ENCODE results near the gene CCDC188.

CCDC188 gene

DNA sequence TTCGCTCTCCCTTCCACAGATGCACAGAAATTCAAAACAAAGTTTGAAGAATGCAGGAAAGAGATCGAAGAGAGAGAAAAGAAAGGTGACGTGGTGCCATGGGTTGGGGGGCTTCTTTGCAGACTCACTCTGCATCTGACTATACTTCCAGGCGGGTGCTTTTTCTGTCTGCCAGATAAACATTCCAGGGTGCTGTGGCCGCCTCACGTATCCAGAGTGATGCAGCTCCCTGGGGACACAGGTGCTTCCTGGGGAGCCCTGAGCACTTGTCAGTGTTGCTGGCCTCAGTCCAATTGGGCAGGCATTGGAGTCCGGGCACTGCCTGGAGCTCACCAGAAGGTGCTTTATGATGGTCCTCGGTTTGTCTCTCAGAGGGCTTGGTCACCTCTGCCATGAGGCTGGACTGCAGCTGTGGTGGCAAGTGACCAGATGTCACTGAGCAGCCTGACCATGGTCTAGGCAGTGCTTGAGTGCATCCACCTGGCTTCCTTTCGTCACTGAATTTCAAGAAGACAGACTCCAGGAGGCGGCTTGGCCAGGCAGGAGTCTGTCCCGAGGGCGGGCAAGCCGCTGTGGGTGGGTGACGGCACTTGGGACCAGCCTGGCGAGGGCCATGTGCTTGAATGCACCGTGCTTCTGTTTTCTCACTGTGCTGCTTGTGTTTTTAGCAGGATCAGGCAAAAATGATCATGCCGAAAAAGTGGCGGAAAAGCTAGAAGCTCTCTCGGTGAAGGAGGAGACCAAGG, 24.4 kb downstream of the CCDC188 start:
- Histone ChIP-seq H3K27me3 (ENCODE audit: insufficient read depth, low read length, poor library complexity) (no peaks in the 10 kb centered on the region), H3K4me2 (ENCODE audit: insufficient read depth, low read length) (no peak overlapping the region), H3K9me3 (ENCODE audit: insufficient read depth, low read length, severe bottlenecking) (no peaks in the 10 kb centered on the region), H4K20me1 (ENCODE audit: insufficient read depth, low read length) (peaks cover 84% of the 10 kb centered on the region), H3K27ac (ENCODE audit: low read length) (no peak overlapping the region), H3K79me2 (ENCODE audit: insufficient read depth, low read length) (peaks cover 35% of the 10 kb centered on the region), H3K9ac (ENCODE audit: low read depth, low read length) (no peak overlapping the region), H3K36me3 (ENCODE audit: insufficient read depth, low read length) (peaks cover 64% of the 10 kb centered on the region), H3K4me3 (ENCODE audit: low read depth in 1 of 2, low read length in 2 of 2) (no peak overlapping the region), H3K4me1 (ENCODE audit: insufficient read depth, low read length) (peaks cover 16% of the 10 kb centered on the region), H2AFZ (ENCODE audit: low read depth, low read length) (no peak overlapping the region)
- ATAC-seq (ENCODE audit: insufficient read depth, low read depth) (no peak), DNase-seq (no peak)
- no peak for TF ChIP-seq EZH2 (IDR thresholded peaks at IDR 0.05; ENCODE audit: borderline replicate concordance, low read depth, low read length, severe bottlenecking)
- no peak for TF ChIP-seq CTCF (IDR thresholded peaks at IDR 0.05; ENCODE audit: borderline replicate concordance, extremely low read depth, low read length, poor library complexity, severe bottlenecking)

DNA sequence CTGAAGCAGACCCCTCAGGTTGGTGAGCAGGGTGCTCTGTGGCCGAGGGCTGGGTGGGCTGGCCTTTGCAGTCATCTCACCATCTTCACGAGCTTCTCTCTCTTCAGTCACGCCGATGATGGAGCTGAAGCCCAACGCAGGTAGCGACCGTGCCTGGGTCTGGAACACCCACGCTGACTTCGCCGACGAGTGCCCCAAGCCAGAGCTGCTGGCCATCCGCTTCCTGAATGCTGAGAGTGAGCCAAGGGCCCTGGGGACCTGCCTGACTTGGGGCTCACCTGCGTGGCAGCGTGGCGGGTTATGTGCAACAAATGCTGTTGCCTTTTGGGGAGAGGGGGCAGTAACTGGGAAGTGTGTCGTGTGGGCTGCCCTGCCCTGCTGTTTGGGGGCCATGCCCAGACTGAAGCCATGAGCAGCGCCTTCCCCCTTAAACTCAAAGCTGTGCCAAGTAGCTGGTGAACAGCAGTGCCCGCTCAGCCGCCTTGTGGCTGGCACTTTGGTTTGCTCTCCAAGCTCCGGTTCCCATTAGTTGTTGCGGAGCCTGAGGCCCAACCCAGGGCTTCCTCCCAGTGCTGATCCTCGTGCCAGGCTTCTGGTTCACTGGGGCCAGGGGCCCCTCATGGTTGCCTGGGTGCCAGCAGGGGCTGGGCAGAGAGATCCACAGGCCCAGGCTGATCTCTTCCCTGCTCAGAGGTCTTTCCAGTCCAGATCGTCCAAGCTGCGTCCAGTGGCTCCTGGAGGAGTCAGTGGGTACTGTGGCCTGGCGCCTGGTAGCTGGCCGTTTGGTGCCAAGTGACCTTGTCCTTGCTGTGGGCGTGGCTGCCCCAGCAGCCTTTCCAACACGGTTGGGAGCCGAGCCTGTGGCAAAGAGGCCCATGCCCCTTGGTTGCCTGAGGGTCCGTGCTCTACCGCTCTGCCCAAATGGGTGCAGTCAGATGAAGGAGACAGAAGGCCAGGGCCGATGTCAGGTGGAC, 25.4 kb downstream of the CCDC188 start:
- Histone ChIP-seq H3K4me2 (ENCODE audit: insufficient read depth, low read length) (no peak overlapping the region), H3K36me3 (ENCODE audit: insufficient read depth, low read length) (peaks cover 74% of the 10 kb centered on the region), H4K20me1 (ENCODE audit: insufficient read depth, low read length) (peaks cover 91% of the 10 kb centered on the region), H2AFZ (ENCODE audit: low read depth, low read length) (no peak overlapping the region), H3K4me1 (ENCODE audit: insufficient read depth, low read length) (peaks cover 17% of the 10 kb centered on the region), H3K4me3 (ENCODE audit: low read depth in 1 of 2, low read length in 2 of 2) (no peak overlapping the region), H3K9me3 (ENCODE audit: insufficient read depth, low read length, severe bottlenecking) (no peaks in the 10 kb centered on the region), H3K27ac (ENCODE audit: low read length) (no peak overlapping the region), H3K9ac (ENCODE audit: low read depth, low read length) (no peak overlapping the region), H3K79me2 (ENCODE audit: insufficient read depth, low read length) (peaks cover 44% of the 10 kb centered on the region), H3K27me3 (ENCODE audit: insufficient read depth, low read length, poor library complexity) (no peaks in the 10 kb centered on the region)
- ATAC-seq (ENCODE audit: insufficient read depth, low read depth) (no peak), DNase-seq (no peak)
- TF ChIP-seq CTCF (IDR thresholded peaks at IDR 0.05; ENCODE audit: borderline replicate concordance, extremely low read depth, low read length, poor library complexity, severe bottlenecking) (no peak), EZH2 (IDR thresholded peaks at IDR 0.05; ENCODE audit: borderline replicate concordance, low read depth, low read length, severe bottlenecking) (no peak)

GRCh38 chr22:20124083-20124787, 26.6 kb downstream of the CCDC188 start:
- peaks cover 93% of the 10 kb centered on the region for H4K20me1 ChIP-seq (ENCODE audit: insufficient read depth, low read length)
- H3K79me2 ChIP-seq (ENCODE audit: insufficient read depth, low read length), result peaks cover 57% of the 10 kb centered on the region
- TF ChIP-seq EZH2 (IDR thresholded peaks at IDR 0.05; ENCODE audit: borderline replicate concordance, low read depth, low read length, severe bottlenecking) (no peak), CTCF (IDR thresholded peaks at IDR 0.05; ENCODE audit: borderline replicate concordance, extremely low read depth, low read length, poor library complexity, severe bottlenecking) (no peak)
- H3K36me3 ChIP-seq (ENCODE audit: insufficient read depth, low read length), result peaks cover 87% of the 10 kb centered on the region
- H3K27me3 ChIP-seq (ENCODE audit: insufficient read depth, low read length, poor library complexity), result no peaks in the 10 kb centered on the region
- no peak overlapping the region for H2AFZ ChIP-seq (ENCODE audit: low read depth, low read length)
- H3K4me3 ChIP-seq (ENCODE audit: low read depth in 1 of 2, low read length in 2 of 2), result no peak overlapping the region
- no peak overlapping the region for H3K9ac ChIP-seq (ENCODE audit: low read depth, low read length)
- no peak overlapping the region for H3K27ac ChIP-seq (ENCODE audit: low read length)
- peaks cover 28% of the 10 kb centered on the region for H3K4me1 ChIP-seq (ENCODE audit: insufficient read depth, low read length)
- ATAC-seq (ENCODE audit: insufficient read depth, low read depth), result no peak
- H3K9me3 ChIP-seq (ENCODE audit: insufficient read depth, low read length, severe bottlenecking), result no peaks in the 10 kb centered on the region
- no peak for DNase-seq
- H3K4me2 ChIP-seq (ENCODE audit: insufficient read depth, low read length), result no peak overlapping the region
